HepG2 (cell line): ENCODE results near the gene CHST6.

ENCODE experiments used
- BCL3 ChIP-seq: sonication (generic); formaldehyde crosslinking; IDR thresholded peaks from 2 replicates; pipeline ENCODE4 v1.5.1; 2020; ENCODE audit warnings: mild to moderate bottlenecking, missing genetic modification reagents, moderate library complexity
- CENPT ChIP-seq: sonication (generic); formaldehyde crosslinking; IDR thresholded peaks from 2 replicates; pipeline ENCODE4 v1.8.0; 2022; ENCODE audit warnings: low read depth, mild to moderate bottlenecking, moderate library complexity, missing genetic modification reagents
- SRF ChIP-seq: IDR thresholded peaks from 2 replicates; pipeline ENCODE4 v1.6.1; 2011; ENCODE audit warnings: mild to moderate bottlenecking, low read depth, low read length, moderate library complexity
- XBP1 ChIP-seq: sonication (generic); formaldehyde crosslinking; IDR thresholded peaks from 2 replicates; pipeline ENCODE4 v1.5.0; 2020; ENCODE audit warnings: missing genetic modification reagents
- ZNF232 ChIP-seq: sonication (generic); formaldehyde crosslinking; IDR thresholded peaks from 2 replicates; pipeline ENCODE4 v1.4.0; 2020; ENCODE audit warnings: missing genetic modification reagents, borderline replicate concordance
- ZNF274 ChIP-seq: sonication (generic); formaldehyde crosslinking; IDR thresholded peaks from 2 replicates; pipeline ENCODE4 v1.5.1; 2020; ENCODE audit warnings: mild to moderate bottlenecking, missing genetic modification reagents
- ZNF788 ChIP-seq: sonication (generic); formaldehyde crosslinking; IDR thresholded peaks from 2 replicates; pipeline ENCODE4 v1.5.0; 2020; ENCODE audit warnings: mild to moderate bottlenecking, missing genetic modification reagents, borderline replicate concordance

- no peak for TF ChIP-seq SRF
- TF ChIP-seq CENPT (CRISPR knock-in tag), result no peak
- TF ChIP-seq ZNF232 (CRISPR knock-in tag), result no peak
- no peak for TF ChIP-seq ZNF274
- no peak for TF ChIP-seq ZNF788 (CRISPR knock-in tag)
- no peak for TF ChIP-seq XBP1 (CRISPR knock-in tag)
- no peak for TF ChIP-seq BCL3
Observed at GRCh38 chr16:75494661-75495075, 573 bp downstream of the CHST6 start.
